Dermis microvascular lymphatic vessel endothelial cell (primary cell): ENCODE measurements around the gene SGPP1. TPM values are rescaled to one million over a fixed set of nuclear protein-coding genes. Genes with fewer than 3 reads are reported as not detected.
"Not testable (repeated sequence)": the region's sequence is repeated elsewhere in the genome, so short reads cannot be mapped to it uniquely, and the experiment has no call there.

Source experiments
- DNase-seq, 2 donors: peaks; one replicate each; pipeline versions ENCODE4 v3.0.0 to v3.0.0-alpha.2; 2010; ENCODE audit warnings: low read depth in 2 of 2
- total RNA-seq: library from RNA; depleted of rRNA; stranded (reverse); fragments of >200 nt; gene quantifications from 2 replicates; pipeline ENCODE4 v1.2.1, GENCODE V29; 2014

The SGPP1 gene, protein sequence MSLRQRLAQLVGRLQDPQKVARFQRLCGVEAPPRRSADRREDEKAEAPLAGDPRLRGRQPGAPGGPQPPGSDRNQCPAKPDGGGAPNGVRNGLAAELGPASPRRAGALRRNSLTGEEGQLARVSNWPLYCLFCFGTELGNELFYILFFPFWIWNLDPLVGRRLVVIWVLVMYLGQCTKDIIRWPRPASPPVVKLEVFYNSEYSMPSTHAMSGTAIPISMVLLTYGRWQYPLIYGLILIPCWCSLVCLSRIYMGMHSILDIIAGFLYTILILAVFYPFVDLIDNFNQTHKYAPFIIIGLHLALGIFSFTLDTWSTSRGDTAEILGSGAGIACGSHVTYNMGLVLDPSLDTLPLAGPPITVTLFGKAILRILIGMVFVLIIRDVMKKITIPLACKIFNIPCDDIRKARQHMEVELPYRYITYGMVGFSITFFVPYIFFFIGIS
- 9.9 TPM in 2 replicates for total RNA-seq

DNA sequence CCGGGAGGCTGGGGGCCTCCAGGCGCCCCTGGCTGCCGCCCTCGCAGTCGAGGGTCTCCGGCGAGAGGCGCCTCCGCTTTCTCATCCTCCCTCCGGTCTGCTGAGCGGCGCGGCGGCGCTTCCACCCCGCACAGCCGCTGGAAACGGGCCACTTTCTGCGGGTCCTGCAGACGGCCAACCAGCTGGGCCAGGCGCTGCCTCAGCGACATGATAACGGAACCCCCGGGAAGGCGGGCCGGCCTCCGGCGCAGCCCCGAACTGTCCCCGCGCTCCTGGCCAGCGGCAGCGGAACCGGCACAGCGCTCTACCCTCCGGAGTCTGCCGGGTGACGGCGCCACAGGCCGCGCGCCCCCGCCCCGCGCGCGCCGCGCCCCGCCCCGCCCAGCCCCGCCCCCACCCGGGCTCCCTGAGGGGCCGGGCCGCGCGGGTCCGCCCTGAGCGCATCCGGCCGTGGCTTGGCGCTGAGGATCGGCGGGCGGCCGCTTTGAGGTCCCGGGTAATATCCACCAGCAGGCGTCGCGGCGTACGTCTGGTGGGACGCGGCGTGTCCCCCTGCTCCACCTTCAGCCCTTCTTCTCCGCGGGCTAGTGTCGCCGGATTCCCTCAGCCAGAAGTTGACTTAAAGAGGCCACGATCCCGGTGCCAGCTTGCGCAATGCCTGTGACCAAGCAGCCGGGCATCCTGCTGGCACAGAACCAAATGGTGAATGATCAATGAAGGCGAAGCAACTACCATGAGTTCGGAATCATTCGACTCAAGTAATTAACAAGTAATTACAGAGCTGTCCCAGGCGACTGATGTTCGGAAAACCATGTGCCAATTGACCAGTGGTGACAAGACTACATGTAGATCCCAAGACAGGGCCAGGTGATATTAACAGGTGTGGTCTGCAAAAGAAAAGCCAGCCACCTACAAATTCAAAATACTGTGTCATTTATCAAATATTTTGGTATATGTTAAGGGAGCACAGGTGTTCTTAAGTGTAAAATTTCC lies at the start of gene SGPP1:
Gene SGPP1 (minus strand): TSS at position 330 of the 993 bp plus-strand sequence. CDS start 121 bp downstream, at position 209.
- peak; percentile 41 to 78 for DNase-seq

DNA sequence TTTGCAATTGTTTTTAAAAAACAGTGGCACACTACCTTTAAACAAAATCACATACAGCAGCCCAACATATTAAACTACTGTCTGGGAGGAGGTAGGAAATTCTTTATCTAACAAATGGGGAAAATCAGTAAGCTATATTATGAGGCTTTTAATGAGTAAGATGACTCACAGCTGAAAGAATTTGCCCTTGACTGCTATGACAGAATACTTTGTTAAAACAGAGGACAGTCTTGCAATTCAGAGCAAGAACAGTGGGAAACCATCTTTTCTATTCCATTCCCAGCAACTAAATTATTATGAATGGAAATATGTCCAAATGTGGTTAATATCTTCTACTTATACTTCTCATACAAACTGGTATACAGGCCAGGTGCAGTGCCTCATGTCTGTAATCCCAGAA lies 49.2 kb upstream of the SGPP1 start:
- peak in 1 of 2 donors; percentile 53 for DNase-seq

DNA sequence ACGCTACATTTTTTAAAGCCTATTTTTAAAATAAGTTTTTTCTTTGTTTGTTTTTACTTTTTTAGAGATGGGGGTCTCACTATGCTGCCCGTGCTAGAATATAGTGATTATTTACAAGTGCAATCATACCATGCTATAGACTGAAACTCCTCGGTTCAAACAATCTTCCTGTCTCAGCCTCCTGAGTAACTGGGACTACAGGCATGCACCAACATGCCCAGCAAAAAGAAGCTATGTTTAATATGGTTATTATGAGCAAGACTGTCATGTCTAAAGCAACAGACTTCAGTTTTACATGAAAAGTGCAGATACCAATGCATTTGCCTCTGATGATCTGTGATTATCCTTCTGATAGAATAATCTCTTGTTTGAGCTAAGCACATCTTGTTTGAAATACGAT lies 45.6 kb upstream of the SGPP1 start:
- no peak for DNase-seq

DNA sequence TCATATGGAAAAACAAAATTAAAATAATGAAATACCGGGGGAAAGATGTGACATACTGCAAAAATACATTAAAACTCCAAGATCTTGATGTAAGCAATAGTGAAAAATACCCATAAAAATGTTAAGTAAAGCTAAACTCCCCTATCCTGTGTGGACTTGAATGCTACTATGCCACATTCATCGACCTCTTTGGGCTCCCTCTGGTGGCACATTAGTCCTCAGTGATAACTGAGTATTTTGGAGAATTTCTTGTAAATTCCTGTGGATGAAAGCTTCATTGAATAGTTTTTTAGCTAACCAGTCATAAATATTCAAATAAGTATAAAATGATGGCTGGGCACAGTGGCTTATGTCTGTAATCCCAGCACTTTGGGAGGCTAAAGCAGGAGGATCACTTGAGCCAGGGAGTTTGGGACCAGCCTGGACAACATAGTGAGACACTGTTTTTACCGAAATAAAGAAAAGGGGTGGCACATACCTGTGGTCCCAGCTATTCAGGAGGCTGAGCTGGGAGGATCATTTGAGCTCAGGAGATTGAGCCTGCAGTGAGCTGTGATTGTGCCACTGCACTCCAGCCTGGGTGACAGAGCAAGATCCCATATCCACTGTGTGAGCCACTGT lies 42.4 kb upstream of the SGPP1 start:
- DNase-seq = peak; percentile 54 to 71

- no peak for DNase-seq
Observed at GRCh38 chr14:63766611-63767010, 38.7 kb upstream of the SGPP1 start.

GRCh38 chr14:63764620-63765139 lies 36.8 kb upstream of the SGPP1 start:
- no peak for DNase-seq

DNA sequence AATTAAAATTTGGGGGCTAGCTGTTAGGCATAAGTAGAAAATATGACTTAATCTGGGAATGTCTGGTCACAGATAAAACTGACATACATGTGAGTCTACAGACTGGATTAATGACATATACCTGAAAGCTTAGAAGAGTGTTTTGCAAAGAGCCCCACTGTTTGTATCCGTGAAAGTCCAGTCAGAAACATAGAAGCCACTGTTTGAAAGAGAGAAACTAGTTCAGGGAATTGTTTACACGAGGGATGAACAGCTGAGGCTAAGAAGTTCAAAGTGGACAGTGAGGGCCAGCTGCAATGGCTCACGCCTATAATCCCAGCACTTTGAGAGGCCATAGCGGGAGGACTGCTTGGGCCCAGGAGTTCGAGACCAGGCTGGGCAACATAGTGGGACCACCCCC lies 36.2 kb upstream of the SGPP1 start:
- DNase-seq = no peak

GRCh38 chr14:63761351-63762117 lies 33.7 kb upstream of the SGPP1 start:
- no peak for DNase-seq

GRCh38 chr14:63760014-63760413 lies 32.1 kb upstream of the SGPP1 start:
- no peak for DNase-seq

DNA sequence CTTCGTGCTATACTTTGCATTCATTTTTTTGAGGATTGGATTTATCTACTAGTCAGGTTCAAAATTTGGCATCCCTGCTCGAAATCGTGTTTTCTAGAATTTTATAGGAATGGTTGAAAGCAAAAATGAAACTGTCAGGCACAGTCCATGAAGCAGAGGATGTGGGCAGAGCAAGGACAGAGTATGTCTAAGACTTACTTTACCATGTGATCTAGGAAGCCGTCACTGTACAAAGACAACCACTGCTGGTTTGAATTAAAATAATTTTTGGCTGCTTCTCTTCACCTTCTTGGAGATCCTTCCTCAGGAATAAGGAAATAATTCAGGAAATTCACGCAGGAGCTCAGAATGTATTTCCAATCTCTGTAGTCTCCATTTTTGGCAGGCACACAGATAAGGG lies 31.6 kb upstream of the SGPP1 start:
- no peak for DNase-seq

- DNase-seq = no peak
Observed at GRCh38 chr14:63757211-63757610, 29.3 kb upstream of the SGPP1 start.

DNA sequence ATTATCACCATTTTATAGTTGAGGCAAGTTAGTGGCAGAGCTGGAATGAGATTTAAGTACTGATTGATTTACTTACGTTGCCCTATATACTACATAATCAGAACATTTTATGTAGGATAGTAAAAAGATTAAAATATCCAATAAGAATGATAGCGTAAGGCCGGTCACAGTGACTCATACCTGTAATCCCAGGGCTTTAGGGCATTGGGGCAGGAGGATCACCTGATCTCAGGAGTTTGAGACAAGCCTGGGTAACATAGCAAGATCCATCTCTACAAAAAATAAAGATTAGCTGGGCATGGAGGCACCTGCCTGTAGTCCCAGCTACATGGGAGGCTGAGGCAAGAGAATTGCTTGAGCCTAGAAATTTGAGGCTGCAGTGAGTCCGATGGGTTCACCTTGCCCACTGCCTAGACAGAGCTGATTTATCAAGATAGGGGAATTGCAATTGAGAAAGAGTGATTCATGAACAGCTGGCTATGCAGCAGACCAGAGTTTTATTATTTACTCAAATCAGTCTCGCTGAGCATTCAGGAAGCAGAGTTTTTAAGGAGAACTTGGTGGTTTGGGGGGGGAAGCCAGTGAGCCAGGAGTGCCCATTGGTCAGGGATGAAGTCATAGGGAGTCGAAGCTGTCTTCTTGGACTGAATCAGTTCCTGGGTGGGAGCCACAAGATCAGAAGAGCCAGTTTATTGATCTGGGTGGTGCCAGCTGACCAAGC lies 24.7 kb upstream of the SGPP1 start:
- no peak for DNase-seq

- not testable (repeated sequence) for DNase-seq
Observed at GRCh38 chr14:63751076-63751475, 23.2 kb upstream of the SGPP1 start.

- DNase-seq = no peak
Observed at GRCh38 chr14:63747846-63748245, 20.0 kb upstream of the SGPP1 start.

DNA sequence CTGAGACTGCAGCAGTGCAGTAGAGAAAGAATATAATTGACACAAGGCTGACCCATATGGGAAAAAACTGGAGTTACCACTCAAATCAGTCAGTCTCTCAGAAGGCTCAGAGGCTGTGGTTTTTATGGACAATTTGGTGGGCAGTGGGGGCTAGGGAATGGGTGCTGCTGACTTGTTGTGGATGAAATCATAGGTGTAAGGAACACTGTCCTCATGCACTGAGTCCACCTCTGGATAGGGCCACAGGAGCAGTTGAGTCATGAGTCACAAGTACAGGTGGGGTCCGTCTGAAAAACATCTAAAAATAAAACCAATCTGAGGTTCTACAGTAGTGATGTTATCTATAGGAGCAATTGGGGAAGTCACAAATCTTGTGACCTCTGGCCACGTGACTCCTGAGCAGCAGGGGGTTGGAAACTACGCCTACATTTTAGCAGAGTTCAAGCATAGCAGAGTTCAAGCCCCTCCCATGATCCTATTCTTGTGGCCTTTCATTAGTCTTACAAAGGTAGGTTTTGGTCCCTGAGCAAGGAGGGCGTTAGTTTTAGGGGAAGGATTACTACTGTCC lies 18.1 kb upstream of the SGPP1 start:
- DNase-seq = no peak

DNA sequence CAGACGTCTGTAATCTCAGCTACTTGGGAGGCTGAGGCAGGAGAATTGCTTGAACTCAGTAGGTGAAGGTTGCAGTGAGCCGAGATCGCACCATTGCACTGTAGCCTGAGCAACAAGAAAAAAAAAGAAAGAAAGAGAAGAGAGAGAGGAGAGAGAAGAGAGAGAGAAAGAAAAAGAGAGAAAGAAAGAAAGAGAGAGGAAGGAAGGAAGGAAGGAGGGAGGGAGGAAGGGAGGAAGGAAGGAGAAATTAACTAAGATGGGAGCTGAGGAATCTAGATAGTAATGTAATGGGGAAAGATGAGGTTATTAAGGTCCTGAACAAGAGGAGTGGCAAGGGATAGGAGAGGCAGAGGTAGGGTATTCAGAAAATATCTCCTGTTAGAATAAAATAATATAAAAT lies 17.4 kb upstream of the SGPP1 start:
- DNase-seq = no peak

- DNase-seq = no peak
Observed at GRCh38 chr14:63737582-63738006, 9.7 kb upstream of the SGPP1 start.

DNA sequence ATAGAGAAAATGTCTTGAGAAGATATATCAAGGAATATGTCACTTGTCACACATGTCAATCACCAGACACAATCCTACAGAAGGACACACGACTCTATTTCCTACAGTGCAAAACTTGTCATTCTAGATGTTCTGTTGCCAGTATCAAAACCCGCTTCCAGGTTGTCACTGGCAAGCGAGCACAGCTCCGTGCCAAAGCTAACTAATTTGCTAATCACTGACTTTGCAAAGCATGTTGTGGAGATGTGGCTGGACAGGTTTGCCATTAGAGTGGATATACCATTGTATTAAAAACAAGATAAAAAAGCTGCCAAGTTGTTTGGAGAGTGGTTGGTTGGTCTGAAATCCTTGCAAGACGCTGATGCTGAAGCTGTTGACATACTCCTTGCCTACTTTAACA lies 7.9 kb upstream of the SGPP1 start:
- no peak for DNase-seq

DNA sequence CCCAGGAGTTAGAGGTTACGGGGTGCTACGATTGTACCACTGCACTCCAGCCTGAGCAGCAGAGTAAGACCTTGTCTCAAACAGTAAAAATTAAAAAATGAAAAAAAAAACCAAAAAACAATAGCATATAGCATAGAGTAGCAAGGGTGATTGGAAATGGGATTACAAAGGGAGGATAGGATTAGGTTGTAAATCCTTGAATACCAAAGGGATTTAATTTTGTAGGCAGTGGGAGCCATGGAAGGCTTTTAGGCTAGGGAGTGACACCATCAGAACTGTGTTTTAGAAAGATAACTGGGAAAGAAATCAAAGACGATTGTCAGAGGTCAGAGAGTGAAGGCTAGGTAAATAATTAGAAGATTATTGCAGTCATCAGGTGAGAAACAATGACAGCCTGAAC lies 2.8 kb upstream of the SGPP1 start:
- DNase-seq = no peak
